HG02870 (cell line): ENCODE measurements around the gene CDON.
"Not testable (repeated sequence)": the region's sequence is repeated elsewhere in the genome, so short reads cannot be mapped to it uniquely, and the experiment has no call there.

ENCODE experiments used
- ATAC-seq: cut with Tn5 transposase; IDR thresholded peaks from one replicate; pipeline ENCODE4 v1.9.1; 2021; ENCODE audit warnings: mild to moderate bottlenecking, moderate library complexity; ENCODE audit not compliant: unreplicated experiment

CDON gene

GRCh38 chr11:125999234-125999880 is 63.3 kb downstream of the CDON start:
- ATAC-seq = no peak

- ATAC-seq = no peak
These were observed 64.4 kb downstream of the CDON start for GRCh38 chr11:125998267-125998666.

- ATAC-seq = peak; percentile 99
These were observed 67.4 kb downstream of the CDON start for GRCh38 chr11:125995313-125995712.

GRCh38 chr11:125994509-125994908 is 68.2 kb downstream of the CDON start:
- ATAC-seq = no peak

DNA sequence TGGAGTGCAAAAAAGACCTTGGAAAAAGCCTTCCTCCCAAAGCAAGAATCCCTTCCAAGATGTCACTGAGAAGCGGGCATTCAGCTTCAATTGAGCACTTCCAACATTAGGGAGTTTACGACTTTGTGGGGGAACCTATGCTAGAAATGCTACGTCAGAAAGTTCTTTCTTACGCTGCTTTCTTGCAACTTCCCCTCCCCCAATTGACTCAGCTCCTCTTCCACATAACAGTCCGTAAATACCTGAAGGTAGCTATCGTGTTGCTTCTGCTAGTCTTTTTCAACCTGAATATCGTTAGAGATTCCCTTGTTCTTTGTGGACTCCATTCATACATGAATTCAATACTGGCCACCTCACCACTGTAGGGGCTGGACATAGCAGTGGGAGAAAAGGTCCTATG is 69.8 kb downstream of the CDON start:
- no peak for ATAC-seq

DNA sequence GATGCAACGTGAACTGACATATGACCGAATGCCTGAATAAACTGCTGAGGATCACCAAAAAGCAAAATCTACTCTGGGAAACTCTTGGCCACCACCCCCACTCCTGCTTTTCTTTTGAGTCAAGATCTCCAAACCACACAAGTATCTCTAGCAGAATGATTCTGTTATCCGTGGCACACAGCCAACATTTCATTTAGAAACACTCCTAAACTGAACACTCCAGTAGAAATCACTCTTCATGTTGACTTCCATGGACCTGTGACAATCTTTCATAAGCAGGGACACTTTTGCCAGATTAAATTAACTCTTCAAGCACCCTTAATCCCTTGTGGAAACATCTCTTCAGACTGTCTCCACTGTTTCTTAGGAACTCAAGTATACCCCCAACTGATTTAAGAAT is 72.4 kb downstream of the CDON start:
- ATAC-seq = no peak

GRCh38 chr11:125987066-125987641 is 75.5 kb downstream of the CDON start:
- no peak for ATAC-seq

GRCh38 chr11:125985956-125986355 is 76.7 kb downstream of the CDON start:
- not testable (repeated sequence) for ATAC-seq

GRCh38 chr11:125982348-125982730 is 80.3 kb downstream of the CDON start:
- no peak for ATAC-seq

DNA sequence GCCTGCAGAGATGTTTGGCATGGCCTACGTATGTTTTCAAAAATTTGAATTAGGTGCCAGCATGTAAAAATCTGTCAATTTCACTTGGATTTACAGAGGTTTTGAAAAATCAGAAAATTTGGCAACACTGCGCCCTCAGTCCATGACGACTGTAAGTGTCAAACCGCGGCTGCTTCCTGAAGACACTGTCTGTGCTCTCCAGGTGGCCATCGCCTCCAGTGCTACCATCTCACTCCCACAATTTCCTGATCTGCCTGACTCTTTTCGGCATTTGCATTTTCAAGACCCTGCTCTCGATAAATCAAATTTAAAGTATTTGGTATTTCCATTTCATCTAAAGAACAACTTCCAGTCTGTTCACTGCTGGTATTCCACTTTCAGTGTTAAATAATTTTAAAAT is 82.2 kb downstream of the CDON start:
- no peak for ATAC-seq

- no peak for ATAC-seq
These were observed 83.2 kb downstream of the CDON start for GRCh38 chr11:125979511-125979910.

DNA sequence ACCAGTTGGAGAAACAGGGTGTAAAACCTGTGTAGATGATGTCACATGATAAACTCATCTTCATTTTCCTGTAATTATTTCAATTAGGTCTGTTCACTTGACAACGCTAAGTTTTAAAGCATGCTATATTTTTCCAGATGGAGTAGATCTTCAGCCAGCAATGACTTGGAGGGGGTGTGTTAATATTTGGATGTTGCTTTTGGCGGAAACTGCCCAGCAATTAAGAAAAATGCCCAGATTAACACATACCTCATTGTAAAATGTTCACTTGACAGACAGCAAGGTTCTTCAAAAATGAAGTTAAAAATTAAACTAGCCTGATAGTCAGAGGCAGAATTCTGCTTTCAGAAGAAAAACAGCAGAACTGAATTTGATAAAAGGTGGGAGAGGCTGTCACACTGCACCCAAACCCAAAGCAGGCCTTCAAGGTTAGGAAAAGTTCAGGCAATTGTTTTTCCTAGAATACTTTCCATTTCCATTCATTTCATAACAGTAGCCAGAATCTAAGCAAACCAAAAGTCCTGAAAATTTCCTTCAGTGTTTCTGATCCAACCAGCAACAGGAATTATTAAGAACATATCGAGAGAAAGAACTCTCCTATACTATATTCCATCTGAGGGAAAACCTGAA is 83.8 kb downstream of the CDON start:
- ATAC-seq = no peak

- ATAC-seq = no peak
These were observed 84.4 kb downstream of the CDON start for GRCh38 chr11:125978181-125978716.

GRCh38 chr11:125977333-125977732 is 85.3 kb downstream of the CDON start:
- no peak for ATAC-seq

- no peak for ATAC-seq
These were observed 86.5 kb downstream of the CDON start for GRCh38 chr11:125976156-125976555.

DNA sequence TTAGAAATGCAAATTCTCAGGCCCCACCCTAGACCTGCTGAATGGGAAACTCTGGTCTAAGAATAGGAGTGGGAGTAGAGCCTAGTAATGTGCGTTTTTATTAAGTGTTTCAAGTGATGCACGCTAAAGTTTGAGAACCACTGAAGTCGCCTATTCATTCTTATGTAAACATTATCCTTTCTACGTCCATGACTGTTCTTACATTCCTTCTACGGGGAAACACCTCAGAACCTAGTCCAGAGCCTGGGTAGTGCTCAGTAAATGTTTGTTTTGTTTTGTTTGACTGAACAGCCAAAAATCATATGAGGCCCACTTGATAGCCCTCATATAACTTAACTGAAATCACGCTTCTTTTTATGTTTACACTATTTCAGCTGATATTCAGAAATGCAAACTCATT is 87.0 kb downstream of the CDON start:
- no peak for ATAC-seq

DNA sequence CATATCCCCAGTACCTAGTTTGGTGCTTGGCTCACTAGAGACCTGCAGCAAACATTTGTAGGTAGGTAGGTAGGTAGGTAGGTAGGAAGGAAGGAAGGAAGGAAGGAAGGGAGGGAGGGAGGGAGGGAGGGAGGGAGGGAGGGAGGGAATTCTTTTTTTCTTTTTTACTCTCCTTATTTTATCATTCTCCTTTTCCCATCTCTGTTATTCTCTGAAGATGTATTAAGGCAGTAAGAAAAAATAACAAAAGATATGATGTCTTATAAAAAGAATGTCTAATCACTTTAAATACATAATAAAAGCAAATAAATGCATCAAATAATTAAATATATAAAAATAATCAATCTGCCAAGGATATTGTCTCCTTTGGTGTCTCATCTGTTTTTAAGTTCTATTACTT is 88.4 kb downstream of the CDON start:
- no peak for ATAC-seq

- no peak for ATAC-seq
These were observed 91.0 kb downstream of the CDON start for GRCh38 chr11:125971618-125972017.

DNA sequence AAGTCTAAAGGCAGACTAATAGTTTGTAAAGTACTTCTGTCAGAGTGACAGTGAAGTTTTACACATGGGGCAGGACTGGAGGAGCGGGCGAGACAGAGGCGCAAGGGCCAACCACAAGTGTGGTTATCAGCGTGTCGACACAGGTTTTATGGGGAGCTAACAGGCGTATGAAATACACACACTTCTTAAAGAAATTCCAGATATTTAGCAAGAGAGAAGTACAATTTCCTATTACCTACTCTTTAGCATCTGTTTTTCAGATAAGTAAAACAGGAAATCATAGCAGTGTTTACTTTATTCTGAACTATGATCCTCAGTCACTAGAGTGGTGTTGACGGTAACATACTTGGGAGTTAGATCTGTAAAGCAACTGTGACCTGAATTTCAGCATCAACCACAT is 94.3 kb downstream of the CDON start:
- no peak for ATAC-seq

- no peak for ATAC-seq
These were observed 95.2 kb downstream of the CDON start for GRCh38 chr11:125967515-125967914.

DNA sequence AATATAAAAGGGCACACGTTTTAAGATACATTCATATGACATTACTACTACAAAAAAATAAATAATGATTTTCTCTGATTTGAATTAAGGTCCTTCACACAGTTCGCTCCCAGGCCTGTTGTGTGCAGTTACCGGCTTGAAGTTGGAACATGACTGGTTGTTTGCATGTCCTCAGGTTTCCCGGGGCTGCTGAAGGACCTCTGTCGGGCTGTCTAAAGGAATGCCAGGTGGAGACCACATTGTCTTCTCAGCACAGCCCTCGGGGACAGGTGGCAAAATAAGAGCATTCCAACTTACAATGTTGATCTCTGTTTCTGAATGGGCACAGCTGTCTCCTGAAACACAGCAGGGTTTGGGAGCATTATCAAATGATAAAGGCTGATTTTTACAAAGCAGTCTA is 101.9 kb downstream of the CDON start:
- ATAC-seq = no peak

DNA sequence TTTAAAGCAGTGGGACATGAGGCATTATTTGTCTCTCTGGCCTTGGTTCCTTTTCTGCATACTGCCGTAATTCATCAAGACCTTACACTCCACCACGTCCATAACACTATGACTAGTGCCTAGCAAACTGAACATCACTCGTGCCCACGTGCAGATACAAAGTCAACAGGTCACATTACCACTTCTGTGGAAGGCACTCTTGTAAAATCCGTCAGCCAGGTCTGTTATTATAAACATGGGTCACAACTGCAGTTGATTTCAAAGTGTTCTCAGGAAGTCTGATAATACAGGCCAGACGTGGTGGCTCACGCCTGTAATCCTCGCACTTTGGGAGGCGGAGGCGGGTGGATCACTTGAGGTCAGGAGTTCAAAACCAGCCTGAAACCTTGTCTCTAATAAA is 102.7 kb downstream of the CDON start:
- ATAC-seq = no peak
